Transverse colon (tissue), 4 donors: ENCODE measurements around the gene CHRND.

Source experiments
- EP300 ChIP-seq: sonication (generic); formaldehyde crosslinking; IDR thresholded peaks from one replicate; pipeline ENCODE4 v1.6.1; 2017; ENCODE audit warnings: antibody characterized with exemption, low read depth
- POLR2A ChIP-seq: fragments of 450-650 bp; IDR thresholded peaks from one replicate; pipeline ENCODE4 v1.6.1; 2016; ENCODE audit warnings: antibody characterized with exemption, mild to moderate bottlenecking, moderate library complexity
- POLR2AphosphoS5 ChIP-seq, 3 donors: sonication (generic); formaldehyde crosslinking; IDR thresholded peaks; one replicate each; pipeline ENCODE4 v1.6.1; 2016; ENCODE audit warnings: antibody characterized with exemption in 3 of 3
- TF ChIP-seq, protein P1 (sequence below), 5 experiments: fragments of 200-600 bp in 3 of 5; fragments of 450-650 bp in 2 of 5; sonication (generic) in 3 of 5; IDR thresholded peaks; 1 replicate in 2 of 5; 2 replicates in 3 of 5; pipeline ENCODE4 v1.5.1; 2016 to 2017; ENCODE audit warnings: antibody characterized with exemption in 5 of 5, inconsistent platforms in 3 of 5, mild to moderate bottlenecking in 2 of 5, moderate library complexity in 1 of 5

DNA sequence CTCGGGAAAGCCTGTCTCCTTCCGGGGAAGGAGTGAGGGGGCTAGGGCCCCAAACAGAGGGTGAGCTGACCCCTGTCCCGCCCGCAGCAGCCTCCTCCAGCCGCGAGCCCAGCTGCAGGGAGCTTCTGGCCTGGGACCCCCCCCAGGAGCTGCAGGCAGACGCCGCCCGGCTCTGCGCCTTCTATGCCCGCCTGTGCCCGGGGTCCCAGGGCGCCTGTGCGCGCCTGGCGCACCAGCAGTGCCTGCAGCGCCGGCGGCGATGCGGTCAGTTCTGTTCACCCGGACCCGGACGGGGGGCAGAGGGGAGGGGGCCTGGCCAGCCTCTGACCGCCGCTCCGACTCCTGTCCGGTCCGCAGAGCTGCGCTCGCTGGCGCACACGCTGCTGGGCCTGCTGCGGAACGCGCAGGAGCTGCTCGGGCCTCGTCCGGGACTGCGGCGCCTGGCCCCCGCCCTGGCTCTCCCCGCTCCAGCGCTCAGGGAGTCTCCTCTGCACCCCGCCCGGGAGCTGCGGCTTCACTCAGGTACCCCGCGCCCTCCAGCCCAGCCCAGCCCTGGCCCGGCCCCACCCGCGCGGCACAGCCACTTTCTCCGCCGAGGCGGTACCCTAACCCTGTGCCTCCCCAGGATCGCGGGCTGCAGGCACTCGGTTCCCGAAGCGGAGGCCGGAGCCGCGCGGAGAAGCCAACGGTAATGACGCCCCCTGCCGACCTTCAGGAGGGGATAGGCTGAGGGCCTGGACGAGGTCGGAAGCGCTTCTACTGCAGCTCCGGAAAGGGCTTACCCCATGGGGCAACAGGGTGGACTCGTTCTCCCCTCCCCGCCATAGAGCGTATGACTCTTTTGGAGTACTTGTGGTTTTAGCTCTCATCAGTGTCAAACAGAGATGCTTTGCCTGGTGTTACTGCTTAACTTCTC lies 2.0 kb upstream of the CHRND start:
- TF ChIP-seq, protein P1, sequence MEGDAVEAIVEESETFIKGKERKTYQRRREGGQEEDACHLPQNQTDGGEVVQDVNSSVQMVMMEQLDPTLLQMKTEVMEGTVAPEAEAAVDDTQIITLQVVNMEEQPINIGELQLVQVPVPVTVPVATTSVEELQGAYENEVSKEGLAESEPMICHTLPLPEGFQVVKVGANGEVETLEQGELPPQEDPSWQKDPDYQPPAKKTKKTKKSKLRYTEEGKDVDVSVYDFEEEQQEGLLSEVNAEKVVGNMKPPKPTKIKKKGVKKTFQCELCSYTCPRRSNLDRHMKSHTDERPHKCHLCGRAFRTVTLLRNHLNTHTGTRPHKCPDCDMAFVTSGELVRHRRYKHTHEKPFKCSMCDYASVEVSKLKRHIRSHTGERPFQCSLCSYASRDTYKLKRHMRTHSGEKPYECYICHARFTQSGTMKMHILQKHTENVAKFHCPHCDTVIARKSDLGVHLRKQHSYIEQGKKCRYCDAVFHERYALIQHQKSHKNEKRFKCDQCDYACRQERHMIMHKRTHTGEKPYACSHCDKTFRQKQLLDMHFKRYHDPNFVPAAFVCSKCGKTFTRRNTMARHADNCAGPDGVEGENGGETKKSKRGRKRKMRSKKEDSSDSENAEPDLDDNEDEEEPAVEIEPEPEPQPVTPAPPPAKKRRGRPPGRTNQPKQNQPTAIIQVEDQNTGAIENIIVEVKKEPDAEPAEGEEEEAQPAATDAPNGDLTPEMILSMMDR (IDR thresholded peaks at IDR 0.05), result no peak
- TF ChIP-seq POLR2A (no peak), EP300 (no peak), POLR2AphosphoS5 (IDR thresholded peaks at IDR 0.05) (no peak)
